HEK293 (cell line): ENCODE data around the gene ULBP3.

ENCODE experiments used
- CTCF ChIA-PET: fragments of 350-600 bp; formaldehyde crosslinking; extraction: SDS; loops from one replicate; lab custom pipeline; 2021; ENCODE audit warnings: antibody characterized with exemption; lab: Yijun Ruan, JAX
- POLR2A ChIA-PET: fragments of 300-600 bp; formaldehyde crosslinking; extraction: SDS; loops from one replicate; lab custom pipeline; 2020; ENCODE audit warnings: antibody characterized with exemption, inconsistent platforms; lab: Yijun Ruan, JAX
- H3K27ac ChIP-seq: fragments of 200-500 bp; sonication (Bioruptor generic); 2 replicates; pipeline ENCODE4 v1.5.1; 2014; ENCODE audit warnings: low read depth, low read length, control low read depth, inconsistent platforms; ENCODE audit errors: extremely low read depth
- H3K36me3 ChIP-seq, 2 experiments: fragments of 200-500 bp in 1 of 2; sonication (Bioruptor generic) in 1 of 2; 1 replicate in 1 of 2; 2 replicates in 1 of 2; pipeline ENCODE4 v1.5.1; 2014 to 2017; ENCODE audit warnings: inconsistent platforms in 2 of 2, low read length in 2 of 2; ENCODE audit not compliant: control insufficient read depth in 2 of 2, insufficient read depth in 1 of 2
- H3K4me1 ChIP-seq: fragments of 200-500 bp; sonication (Bioruptor generic); 2 replicates; pipeline ENCODE4 v1.5.1; 2014; ENCODE audit warnings: mild to moderate bottlenecking, low read length, inconsistent platforms; ENCODE audit not compliant: control insufficient read depth, insufficient read depth
- H3K4me3 ChIP-seq: 2 replicates; pipeline ENCODE4 v1.5.1; 2011; ENCODE audit warnings: low read depth, mild to moderate bottlenecking, control low read depth, low read length, moderate library complexity
- H3K9me3 ChIP-seq: fragments of 200-500 bp; sonication (Bioruptor generic); 2 replicates; pipeline ENCODE4 v1.5.1; 2014; ENCODE audit warnings: low read depth, low read length, inconsistent platforms; ENCODE audit not compliant: control insufficient read depth, insufficient read depth
- KLF1 ChIP-seq: fragments of 450-650 bp; formaldehyde crosslinking; IDR thresholded peaks from 2 replicates; pipeline ENCODE4 v1.5.1; 2016; ENCODE audit warnings: missing biosample characterization, missing genetic modification characterization
- KLF17 ChIP-seq: fragments of 450-650 bp; formaldehyde crosslinking; IDR thresholded peaks from 2 replicates; pipeline ENCODE4 v1.5.1; 2016; ENCODE audit warnings: missing biosample characterization, missing genetic modification characterization
- SCRT1 ChIP-seq: fragments of 450-650 bp; formaldehyde crosslinking; IDR thresholded peaks from 2 replicates; pipeline ENCODE4 v1.5.1; 2016; ENCODE audit warnings: missing biosample characterization, missing genetic modification characterization, borderline replicate concordance
- SCRT2 ChIP-seq: fragments of 450-650 bp; formaldehyde crosslinking; IDR thresholded peaks from 2 replicates; pipeline ENCODE4 v1.5.1; 2016; ENCODE audit warnings: missing biosample characterization, missing genetic modification characterization
- TCF7L2 ChIP-seq: IDR thresholded peaks from 2 replicates; pipeline ENCODE4 v1.6.1; 2011; ENCODE audit warnings: low read depth, mild to moderate bottlenecking, inconsistent platforms, low read length, moderate library complexity, borderline replicate concordance
- ZFHX2 ChIP-seq: fragments of 450-650 bp; formaldehyde crosslinking; conservative IDR thresholded peaks from 2 replicates; pipeline ENCODE4 v1.5.1; 2016; ENCODE audit warnings: missing biosample characterization, missing genetic modification characterization
- ZNF132 ChIP-seq: fragments of 450-650 bp; formaldehyde crosslinking; IDR thresholded peaks from 2 replicates; pipeline ENCODE4 v1.5.1; 2017; ENCODE audit warnings: missing biosample characterization, missing genetic modification characterization, borderline replicate concordance
- ZNF146 ChIP-seq: fragments of 450-650 bp; formaldehyde crosslinking; IDR thresholded peaks from 2 replicates; pipeline ENCODE4 v1.5.1; 2016; ENCODE audit warnings: missing biosample characterization, missing genetic modification characterization
- ZNF354C ChIP-seq: fragments of 450-650 bp; formaldehyde crosslinking; IDR thresholded peaks from 2 replicates; pipeline ENCODE4 v1.5.1; 2016; ENCODE audit warnings: missing biosample characterization, missing genetic modification characterization, low read depth, borderline replicate concordance
- ZNF37A ChIP-seq: fragments of 450-650 bp; IDR thresholded peaks from 2 replicates; pipeline ENCODE4 v1.5.1; 2018; ENCODE audit warnings: missing biosample characterization, missing genetic modification characterization
- ZNF600 ChIP-seq: fragments of 450-650 bp; formaldehyde crosslinking; IDR thresholded peaks from 2 replicates; pipeline ENCODE4 v1.5.1; 2016; ENCODE audit warnings: missing biosample characterization, missing genetic modification characterization
- ZNF639 ChIP-seq: fragments of 450-650 bp; formaldehyde crosslinking; IDR thresholded peaks from 2 replicates; pipeline ENCODE4 v1.5.1; 2016; ENCODE audit warnings: missing biosample characterization, missing genetic modification characterization
- ZNF768 ChIP-seq: fragments of 450-650 bp; formaldehyde crosslinking; IDR thresholded peaks from 2 replicates; pipeline ENCODE4 v1.5.1; 2018; ENCODE audit warnings: missing biosample characterization, mild to moderate bottlenecking, missing genetic modification characterization
- ZSCAN18 ChIP-seq: fragments of 450-650 bp; formaldehyde crosslinking; IDR thresholded peaks from 2 replicates; pipeline ENCODE4 v1.5.1; 2016; ENCODE audit warnings: missing biosample characterization, missing genetic modification characterization
- TF ChIP-seq, protein P1 (sequence below): fragments of 450-650 bp; formaldehyde crosslinking; IDR thresholded peaks from 2 replicates; pipeline ENCODE4 v1.5.1; 2017; ENCODE audit warnings: missing biosample characterization, missing genetic modification characterization

The ULBP3 gene

GRCh38 chr6:150027806-150028565, 40.9 kb downstream of the ULBP3 start:
- H3K9me3 ChIP-seq, result no peaks in the 10 kb centered on the region
- CTCF ChIA-PET, result no interaction called here
- H3K27ac ChIP-seq, result no peak overlapping the region
- no peaks in the 10 kb centered on the region for H3K4me1 ChIP-seq
- POLR2A ChIA-PET, result no interaction called here
- H3K4me3 ChIP-seq, result no peak overlapping the region
- peak; percentile 13; the same call in 1 of the 2 replicates for TF ChIP-seq ZNF600 (tag by site-specific recombination)
- TF ChIP-seq SCRT1, result no peak
- TF ChIP-seq, all 188 proteins: peak for 1
- no peaks in the 10 kb centered on the region for H3K36me3 ChIP-seq

DNA sequence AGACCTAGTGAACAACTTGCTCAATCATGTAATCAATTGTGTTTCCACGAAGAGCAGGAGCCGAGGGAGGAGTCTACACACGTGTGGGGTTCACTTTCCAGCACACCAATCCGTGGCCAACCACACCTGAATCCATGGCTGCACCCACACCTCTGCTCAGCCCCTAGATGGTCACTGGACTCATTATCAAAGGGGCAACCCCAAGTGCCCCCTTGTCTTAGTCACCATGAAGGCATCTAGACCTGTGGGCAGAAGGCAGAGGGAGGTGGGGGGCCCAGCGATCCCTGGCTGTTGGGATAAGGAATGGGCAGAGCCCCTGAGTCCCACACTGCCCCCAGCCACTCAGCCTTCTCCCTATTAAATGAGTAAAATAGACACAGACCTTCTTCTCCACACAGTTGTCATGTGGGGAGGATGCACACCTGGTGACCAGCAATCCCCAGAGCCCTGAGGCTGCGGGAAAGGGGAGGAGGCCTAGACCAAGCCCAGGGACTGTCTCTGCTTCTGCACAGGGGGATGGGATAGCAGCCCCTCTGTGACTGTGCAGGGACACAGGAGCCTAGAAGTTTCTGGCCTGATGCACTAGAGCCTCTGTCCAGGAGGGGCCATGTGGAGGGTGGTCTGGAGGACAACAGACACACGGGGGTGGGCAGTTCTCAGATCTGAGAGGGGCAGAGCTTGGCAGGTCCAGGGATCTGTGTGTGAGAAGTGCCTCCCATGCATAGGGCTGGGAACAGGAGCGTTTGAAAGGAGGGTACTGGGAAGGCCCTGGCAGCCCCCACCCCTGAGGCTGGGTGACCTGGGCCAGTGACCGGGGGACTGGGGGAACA, 41.7 kb downstream of the ULBP3 start:
- Histone ChIP-seq H3K4me3 (no peak overlapping the region), H3K27ac (no peak overlapping the region), H3K4me1 (no peaks in the 10 kb centered on the region), H3K9me3 (no peaks in the 10 kb centered on the region), H3K36me3 (no peaks in the 10 kb centered on the region)
- TF ChIP-seq, protein P1, sequence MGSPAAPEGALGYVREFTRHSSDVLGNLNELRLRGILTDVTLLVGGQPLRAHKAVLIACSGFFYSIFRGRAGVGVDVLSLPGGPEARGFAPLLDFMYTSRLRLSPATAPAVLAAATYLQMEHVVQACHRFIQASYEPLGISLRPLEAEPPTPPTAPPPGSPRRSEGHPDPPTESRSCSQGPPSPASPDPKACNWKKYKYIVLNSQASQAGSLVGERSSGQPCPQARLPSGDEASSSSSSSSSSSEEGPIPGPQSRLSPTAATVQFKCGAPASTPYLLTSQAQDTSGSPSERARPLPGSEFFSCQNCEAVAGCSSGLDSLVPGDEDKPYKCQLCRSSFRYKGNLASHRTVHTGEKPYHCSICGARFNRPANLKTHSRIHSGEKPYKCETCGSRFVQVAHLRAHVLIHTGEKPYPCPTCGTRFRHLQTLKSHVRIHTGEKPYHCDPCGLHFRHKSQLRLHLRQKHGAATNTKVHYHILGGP (tag by site-specific recombination), result no peak
- no peak for TF ChIP-seq TCF7L2
- peak; percentile 40 for TF ChIP-seq ZFHX2 (tag by site-specific recombination)
- TF ChIP-seq ZNF146, result no peak
- ChIA-PET CTCF (no interaction called here), POLR2A (no interaction called here)

GRCh38 chr6:150025201-150025917, 43.6 kb downstream of the ULBP3 start, which contains the start of gene RAET1L:
Gene RAET1L, minus strand, starts transcription at chr6:150025532. Its CDS starts 61 bp downstream, at chr6:150025471.
- ChIA-PET CTCF (interaction anchor here (1.3 to 2.2 kb wide), 3 partner anchors 9 to 370 kb away, joined by 3 to 11 read pairs (median 5); no protein-coding TSS in a partner anchor), POLR2A (no interaction called here)
- Histone ChIP-seq H3K4me1 (no peaks in the 10 kb centered on the region), H3K4me3 (peak within 1 kb of the TSS; percentile 24), H3K36me3 (no peaks in the 10 kb centered on the region), H3K9me3 (no peaks in the 10 kb centered on the region), H3K27ac (no peak within 1 kb of the TSS)
- TF ChIP-seq SCRT2 (tag by site-specific recombination), result no peak
- no peak for TF ChIP-seq ZNF132 (tag by site-specific recombination)
- peak; percentile 54; the same call in 1 of the 2 replicates for TF ChIP-seq KLF17 (tag by site-specific recombination)
- peak; percentile 71 for TF ChIP-seq KLF1 (tag by site-specific recombination)
- TF ChIP-seq ZNF37A, result no peak
- TF ChIP-seq ZNF768 (tag by site-specific recombination), result no peak
- no peak for TF ChIP-seq ZNF639
- TF ChIP-seq ZSCAN18 (tag by site-specific recombination), result no peak
- TF ChIP-seq ZNF354C (tag by site-specific recombination), result no peak
